CD4-positive, alpha-beta T cell treated with Interleukin-1 beta for 1 hour (primary cell): ENCODE data around the gene ALAS1.
A peak's percentile ranks its signal among the peaks of the same experiment; 100 is the strongest.
"Not testable (repeated sequence)": the region's sequence is repeated elsewhere in the genome, so short reads cannot be mapped to it uniquely, and the experiment has no call there.

Experiments used
- DNase-seq, 2 donors: peaks; one replicate each; pipeline ENCODE4 v3.0.0-alpha.2; 2020 to 2022

Gene ALAS1

DNA sequence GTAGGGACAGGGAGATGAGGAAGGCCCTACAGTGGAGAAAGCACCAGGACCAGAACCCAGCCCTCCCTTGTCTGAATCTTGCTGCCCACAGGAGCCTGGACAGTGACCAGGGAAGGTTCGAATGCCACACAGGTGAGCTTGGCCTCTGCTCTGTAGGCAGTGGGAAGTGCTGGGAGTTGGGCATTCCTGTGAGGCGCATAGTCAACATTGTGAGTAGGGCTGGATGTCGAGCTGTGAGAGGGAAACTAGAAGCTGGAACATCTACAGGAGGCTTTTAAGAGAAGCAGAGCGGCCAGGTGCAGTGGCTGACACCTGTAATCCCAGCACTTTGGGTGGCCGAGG, 20.3 kb upstream of the ALAS1 start:
- DNase-seq = no peak

DNA sequence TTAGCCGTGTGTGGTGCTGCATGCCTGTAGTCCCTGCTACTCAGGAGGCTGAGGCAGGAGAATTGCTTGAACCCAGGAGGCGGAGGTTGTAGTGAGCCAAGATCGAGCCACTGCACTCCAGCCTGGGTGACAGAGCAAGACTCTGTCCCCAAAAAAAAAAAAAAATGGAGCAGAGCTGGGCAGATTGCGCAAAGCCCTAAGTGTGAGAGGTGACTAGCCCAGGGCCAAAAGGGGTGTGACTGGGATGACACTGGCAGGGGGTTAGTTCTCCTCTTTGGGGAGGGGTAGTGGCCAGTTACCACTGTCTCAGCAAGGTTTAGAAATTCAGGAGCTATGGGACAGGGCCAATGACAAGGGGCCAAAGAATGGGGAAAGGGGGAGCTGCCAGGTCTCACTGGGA, 19.8 kb upstream of the ALAS1 start:
- not testable (repeated sequence) for DNase-seq

DNA sequence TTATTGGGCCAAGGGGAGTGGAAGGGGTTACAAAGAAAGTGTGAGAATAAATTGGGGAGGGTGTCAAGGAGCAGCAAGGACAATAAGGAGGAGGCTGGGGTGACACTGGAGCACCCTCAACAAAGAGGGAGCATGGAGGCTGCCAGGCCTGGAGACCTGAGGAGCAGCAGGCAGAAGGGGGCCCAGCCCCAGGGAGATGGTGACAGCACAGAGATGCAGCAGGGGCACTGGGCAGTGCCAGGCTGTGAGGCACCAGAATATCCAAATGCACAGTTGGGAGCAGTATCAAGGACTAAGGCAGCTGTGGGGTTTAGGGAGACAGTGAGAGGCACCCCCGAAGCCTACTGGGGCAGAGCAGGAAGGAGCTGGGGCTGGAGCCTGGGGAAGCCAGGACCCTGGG, 19.4 kb upstream of the ALAS1 start:
- DNase-seq = no peak

DNA sequence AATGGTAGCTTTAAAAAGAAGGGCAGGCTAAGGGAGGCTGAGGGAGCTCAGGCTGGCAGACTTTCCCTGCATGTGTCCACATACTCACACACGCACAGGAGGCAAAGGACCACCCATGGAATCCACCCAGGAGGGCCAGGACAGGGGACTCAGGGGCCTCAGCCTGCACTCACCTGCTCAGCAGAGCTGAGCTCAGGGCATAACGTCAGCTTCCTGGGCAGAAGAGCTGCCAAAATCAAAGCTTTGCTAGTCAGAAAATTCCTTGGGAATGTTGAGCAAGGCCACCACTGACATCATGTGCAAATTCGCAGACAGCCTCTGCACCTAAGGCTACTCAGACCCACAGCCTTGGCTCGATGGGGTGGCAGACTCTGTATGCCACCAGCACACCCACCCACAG, 16.4 kb upstream of the ALAS1 start:
- DNase-seq = no peak

- no peak for DNase-seq
These were observed 15.8 kb upstream of the ALAS1 start for GRCh38 chr3:52182196-52182595.

DNA sequence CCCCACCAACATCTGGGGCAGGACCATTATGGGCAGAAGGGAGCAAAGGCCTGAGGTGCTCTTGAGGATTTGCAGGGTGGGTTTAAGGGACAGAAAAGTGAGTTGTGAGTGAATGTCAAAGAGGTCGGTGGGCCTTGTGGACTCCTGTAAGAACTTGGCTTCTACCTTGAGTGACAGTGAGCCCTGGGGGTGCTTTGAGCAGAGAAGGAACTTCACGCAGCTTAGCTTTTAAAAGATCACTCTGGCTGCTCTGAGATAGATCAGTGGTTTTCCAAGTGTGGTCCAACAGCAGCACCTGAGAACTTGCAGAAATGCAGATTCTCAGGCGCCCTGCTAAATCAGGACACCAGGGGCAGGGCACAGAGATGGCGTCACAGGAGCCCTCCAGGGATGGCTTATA, 15.3 kb upstream of the ALAS1 start:
- no peak for DNase-seq

DNA sequence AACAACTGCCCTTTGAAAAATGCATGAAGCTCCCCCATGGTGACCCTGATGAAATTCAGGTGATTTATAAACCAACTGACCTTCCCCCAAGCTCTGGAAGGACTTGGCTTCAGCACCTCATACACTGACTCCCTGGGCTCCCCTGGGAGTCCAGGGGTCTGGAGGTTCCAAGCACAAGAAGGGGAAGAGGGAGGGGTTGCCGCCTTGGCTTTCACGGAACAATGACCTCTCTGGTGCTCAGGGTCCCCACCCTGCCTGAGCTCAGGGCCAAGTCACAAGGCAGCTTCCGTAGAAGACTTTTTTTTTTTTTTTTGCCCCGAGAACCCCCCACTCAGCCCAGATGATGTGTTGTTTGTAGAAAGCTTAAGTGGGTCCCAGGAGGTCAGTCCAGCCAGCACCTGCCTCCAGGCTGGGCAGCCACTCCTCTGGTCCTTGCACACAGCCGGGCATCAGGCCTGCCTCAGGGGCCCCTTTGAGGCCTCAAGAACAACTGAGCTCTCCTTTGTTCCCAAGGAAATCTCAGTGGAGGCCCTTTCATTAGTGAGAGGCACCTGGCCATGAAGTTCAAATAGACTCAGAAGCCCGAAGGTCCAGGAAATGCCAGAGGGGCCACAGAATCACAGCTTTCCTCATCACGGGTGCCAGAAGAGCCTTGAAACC, 14.0 kb upstream of the ALAS1 start:
- DNase-seq = no peak

GRCh38 chr3:52184690-52185089, 13.3 kb upstream of the ALAS1 start:
- no peak for DNase-seq

DNA sequence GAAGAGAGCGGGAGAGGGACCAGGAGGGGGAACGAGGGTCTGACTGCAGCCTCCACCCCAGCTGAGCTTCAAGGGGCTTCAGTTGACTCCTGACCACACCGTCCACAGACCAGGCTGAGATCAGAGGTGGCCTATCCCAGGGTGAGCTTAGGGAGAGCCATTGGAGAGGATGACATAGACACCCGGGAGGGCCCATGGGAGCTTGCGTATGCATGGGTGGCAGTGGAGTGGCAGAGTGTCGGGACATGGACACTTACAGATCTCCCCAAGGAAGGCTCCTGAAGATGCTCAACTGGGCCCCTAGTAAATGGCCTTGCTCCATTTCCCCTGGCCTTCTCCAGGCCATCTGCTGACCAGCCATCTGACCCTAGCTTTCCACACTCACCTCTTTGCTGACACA, 12.6 kb upstream of the ALAS1 start:
- DNase-seq = no peak

GRCh38 chr3:52185837-52186236, 12.1 kb upstream of the ALAS1 start:
- no peak for DNase-seq

DNA sequence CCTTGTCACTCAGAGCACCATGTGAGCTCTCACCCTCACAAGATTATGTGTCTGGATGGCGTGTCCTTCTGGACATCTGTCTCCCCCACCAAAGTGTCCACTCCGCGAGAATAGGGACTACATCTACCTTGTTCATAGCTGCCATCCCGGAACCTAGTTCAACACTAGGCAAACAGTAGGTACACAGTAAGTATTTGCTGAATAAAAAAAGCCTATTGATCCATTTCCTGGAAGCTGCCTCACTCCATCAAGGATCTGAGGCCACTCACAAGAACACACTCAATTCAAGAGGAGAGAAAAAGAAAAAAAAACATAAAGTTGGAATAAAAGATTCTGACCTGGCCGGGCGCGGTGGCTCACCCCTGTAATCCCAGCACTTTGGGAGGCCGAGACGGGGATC, 11.2 kb upstream of the ALAS1 start:
- no peak for DNase-seq

DNA sequence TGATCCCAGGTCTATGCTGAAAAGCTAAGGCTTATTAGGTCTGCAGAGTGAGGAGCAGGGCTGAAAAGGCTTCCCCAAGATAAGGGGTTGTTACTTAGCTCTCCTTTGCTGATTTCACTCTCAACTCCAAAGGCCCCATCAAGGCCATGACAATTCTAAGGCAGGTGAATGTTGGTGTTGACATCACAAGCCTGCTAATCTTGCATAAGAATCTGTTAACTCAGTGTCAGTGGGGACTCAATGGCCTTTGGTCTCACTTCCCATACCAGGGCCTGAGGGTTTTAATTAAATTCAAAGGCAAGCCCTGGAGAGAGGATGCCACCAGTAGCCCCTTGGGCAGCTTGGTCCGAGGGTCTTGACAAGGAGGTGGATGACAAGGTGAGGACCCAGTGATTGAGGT, 9.4 kb upstream of the ALAS1 start:
- DNase-seq = no peak

DNA sequence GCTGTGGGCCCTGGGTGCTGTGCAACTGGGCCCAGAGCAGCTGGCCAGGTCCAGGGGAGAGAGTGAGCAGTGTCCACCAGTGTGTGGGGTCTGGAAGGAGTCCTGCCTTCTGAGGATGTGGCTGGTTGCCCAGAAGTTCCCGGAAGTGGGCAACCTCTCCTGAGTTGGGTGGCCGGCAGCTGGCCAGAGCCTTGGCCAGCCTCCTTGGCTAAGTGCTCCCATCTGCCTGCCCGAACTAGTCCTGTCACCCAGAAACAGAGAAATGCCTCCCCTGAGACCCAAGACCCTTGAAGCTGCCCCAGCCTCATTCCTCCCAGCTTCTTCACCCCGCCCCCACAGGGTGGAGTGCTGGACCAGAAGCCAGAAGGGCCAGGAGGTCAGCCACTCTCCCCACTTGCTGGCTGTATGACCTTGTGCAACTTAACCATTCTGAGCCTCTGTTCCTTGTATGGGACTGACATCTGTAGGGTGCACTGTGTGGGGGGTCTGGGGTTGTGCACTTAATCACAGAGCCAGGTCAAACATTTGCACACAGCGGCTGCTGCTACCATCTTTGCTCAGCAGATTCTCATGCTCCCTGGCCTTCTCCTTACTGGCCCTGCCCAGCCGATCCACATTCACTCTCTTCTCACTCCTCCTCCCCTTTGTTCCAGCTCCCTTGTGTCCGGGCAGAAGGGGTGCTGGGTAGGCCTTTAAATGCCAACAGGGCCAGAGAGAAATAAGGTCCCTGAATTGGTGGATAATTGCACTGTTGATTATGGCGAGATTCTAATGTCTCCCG, 7.5 kb upstream of the ALAS1 start:
- DNase-seq = no peak

DNA sequence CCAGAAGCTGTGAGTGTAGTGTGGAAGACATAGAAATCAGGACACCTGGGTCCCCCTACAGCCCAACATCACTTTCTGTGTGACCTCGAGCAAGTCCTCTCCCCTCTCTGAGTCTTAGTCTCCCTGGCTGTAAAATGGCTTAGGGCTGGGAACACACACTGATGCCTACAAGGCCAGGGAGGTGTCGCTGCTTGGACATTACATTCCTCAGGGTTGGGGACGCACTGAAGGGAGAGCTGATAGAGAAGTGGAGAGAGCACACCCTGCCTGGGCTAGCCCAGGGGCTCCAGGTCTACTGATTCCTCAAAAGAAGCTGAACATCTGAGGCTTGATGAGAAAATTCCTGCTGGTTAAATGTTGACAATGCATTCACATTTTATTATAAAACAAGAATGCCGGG, 6.3 kb upstream of the ALAS1 start:
- DNase-seq = no peak

DNA sequence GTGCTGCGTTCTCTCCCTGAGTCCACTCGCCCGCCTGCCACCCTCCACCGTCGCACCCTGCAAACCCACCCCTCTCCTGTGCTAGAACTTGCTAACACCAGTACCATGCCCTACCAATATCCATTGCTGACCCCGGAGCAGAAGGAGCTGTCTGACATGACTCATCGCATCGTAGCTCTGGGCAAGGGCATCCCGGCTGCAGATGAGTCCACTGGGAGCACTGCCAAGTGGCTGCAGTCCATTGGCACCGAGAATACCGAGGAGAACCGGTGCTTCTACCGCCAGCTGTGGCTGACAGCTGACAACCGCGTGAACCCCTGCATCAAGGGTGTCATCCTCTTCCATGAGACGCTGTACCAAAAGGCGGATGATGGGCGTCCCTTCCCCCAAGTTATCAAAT, 4.9 kb upstream of the ALAS1 start:
- no peak for DNase-seq

GRCh38 chr3:52194485-52195290, 3.3 kb upstream of the ALAS1 start:
- DNase-seq = no peak

DNA sequence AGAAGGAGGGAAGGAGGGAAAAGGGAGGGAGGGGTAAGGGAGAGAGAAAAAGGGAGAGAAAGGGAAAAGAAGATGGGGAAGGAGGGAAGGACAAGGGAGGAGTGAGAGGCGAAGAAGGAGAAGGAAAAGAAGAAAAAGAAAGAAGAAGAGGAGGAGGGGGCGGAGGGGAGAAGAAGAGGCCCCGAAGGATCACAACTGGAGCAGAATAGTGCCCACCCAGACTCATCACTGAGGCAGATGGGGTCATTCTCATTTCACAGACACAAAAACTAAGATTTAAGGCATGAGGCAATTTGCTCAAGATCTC, 2.7 kb upstream of the ALAS1 start:
- DNase-seq = no peak

DNA sequence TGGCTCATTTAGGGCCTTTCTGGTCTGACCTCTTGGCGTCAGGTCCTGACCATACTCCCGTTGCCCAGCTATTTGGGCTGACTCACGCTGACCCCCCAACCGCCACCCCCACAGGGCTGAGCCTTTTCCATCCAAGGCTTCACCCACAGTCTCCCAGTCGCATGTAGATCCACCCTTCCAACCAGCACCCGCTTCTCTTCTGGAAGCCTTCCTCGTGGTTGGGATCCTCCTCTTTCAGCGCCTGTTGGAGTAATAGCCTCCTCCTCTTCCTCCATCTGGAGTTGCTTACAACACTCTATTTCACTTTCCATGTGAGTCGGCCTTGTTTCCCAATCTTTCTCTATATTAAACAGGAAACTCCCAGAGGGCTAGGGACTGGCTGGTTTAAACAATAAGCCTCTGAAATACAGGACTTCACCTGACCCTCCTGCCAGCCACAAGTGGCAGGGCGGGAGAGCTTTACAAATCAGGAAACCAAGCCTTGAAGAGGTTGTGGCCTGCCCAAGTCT, 2.1 kb upstream of the ALAS1 start:
- peak in 1 of 2 donors; percentile 25 for DNase-seq

- DNase-seq = no peak
These were observed 983 bp upstream of the ALAS1 start for GRCh38 chr3:52196977-52197376.

- DNase-seq = no peak
These were observed 490 bp upstream of the ALAS1 start for GRCh38 chr3:52197499-52197841.

DNA sequence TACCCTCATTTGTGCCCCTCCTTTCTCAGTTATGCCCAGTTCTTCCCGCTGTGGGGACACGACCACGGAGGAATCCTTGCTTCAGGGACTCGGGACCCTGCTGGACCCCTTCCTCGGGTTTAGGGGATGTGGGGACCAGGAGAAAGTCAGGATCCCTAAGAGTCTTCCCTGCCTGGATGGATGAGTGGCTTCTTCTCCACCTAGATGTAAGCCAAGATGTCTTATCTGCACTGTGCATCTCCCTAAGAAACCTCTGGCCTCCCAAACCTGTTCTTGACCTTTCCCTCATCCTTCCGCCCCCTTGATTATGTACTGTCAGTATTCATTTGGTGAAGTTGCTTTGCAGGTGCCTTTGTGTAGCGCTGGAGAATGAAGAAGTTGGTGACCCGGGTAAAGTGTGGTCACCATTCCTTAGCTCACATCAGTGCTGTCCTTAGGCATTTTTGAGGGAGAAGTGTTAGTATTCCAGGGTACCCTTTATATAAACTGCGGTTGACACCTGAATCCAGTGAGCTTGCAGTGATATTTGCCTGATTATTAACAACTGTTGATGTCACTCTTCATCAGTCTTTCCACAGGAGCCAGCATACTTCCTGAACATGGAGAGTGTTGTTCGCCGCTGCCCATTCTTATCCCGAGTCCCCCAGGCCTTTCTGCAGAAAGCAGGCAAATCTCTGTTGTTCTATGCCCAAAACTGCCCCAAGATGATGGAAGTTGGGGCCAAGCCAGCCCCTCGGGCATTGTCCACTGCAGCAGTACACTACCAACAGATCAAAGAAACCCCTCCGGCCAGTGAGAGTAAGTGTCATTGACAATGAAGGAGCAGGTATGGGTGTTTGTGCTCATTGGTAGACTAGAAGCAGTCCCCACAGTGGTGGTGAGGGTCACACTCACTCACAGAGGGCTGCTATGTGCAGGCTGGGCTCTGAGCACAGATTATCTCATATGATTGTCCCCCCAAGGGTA, 966 bp downstream of the ALAS1 start:
- no peak for DNase-seq

DNA sequence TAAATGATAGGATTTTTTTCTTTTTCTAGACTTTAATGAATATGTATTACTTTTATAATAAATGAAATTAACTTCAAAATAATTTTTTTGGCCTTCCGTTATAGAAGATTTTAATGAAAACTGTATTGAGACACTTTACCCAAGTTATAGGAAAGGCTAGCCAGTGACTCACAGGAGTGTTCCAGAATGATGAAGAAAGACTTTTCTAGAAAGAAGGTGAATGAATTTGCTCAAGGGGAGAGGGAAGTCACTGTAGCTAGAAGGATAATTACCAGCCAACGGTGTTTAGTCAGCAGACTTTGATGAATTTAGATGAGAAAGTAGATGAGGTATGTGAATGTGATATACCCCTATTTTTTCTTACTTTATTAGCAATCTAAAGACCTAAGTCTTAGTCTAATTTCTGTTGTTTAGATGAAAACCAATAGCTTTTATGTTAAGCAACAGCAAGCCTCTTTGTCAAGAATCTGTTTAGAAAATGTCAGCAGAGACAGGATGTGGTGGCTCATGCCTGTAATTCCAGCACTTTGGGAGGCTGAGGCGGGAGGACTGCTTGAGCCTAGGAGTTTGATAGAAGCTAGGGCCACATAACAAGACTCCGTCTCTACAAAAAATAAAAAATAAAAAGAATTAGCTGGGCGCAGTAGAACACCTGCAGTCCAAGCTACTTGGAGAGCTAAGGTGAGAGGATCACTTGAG, 3.2 kb downstream of the ALAS1 start:
- no peak for DNase-seq
